GM12873 (cell line): ENCODE results near the gene IL17B.

Experiments used
- CTCF ChIP-seq: IDR thresholded peaks from 2 replicates; pipeline ENCODE4 v1.5.1; 2012; ENCODE audit warnings: low read depth, mild to moderate bottlenecking, moderate library complexity, low read length, control low read depth; ENCODE audit not compliant: insufficient read depth; ENCODE audit errors: missing control alignments

IL17B gene

GRCh38 chr5:149412783-149413476 is 33.8 kb upstream of the IL17B start:
- TF ChIP-seq CTCF = no peak

GRCh38 chr5:149411738-149412519 is 32.8 kb upstream of the IL17B start:
- TF ChIP-seq CTCF = no peak

GRCh38 chr5:149410721-149411432 is 31.8 kb upstream of the IL17B start:
- TF ChIP-seq CTCF = no peak

- no peak for TF ChIP-seq CTCF
Observed at GRCh38 chr5:149410071-149410470, 31.0 kb upstream of the IL17B start.

- TF ChIP-seq CTCF = no peak
Observed at GRCh38 chr5:149409268-149409948, 30.3 kb upstream of the IL17B start.

GRCh38 chr5:149408252-149409099 is 29.4 kb upstream of the IL17B start:
- TF ChIP-seq CTCF = no peak
